Calu3 (cell line): ENCODE measurements around the gene AQP6. TPM values are rescaled to one million over a fixed set of nuclear protein-coding genes. Genes with fewer than 3 reads are reported as not detected.

Experiments
- BruUV-seq: library from RNA; stranded (reverse); fragments of 400-500 nt; replicated peaks from 2 replicates; lab custom pipeline; 2021; lab: Mats Ljungman, UMichigan
- CTCF ChIA-PET: fragments of 300-600 bp; sonication (Branson Sonifier 250); formaldehyde crosslinking; loops from one replicate; lab custom pipeline; 2022; ENCODE audit warnings: antibody characterized with exemption; lab: Charles Lee
- DNase-seq: peaks from one replicate; pipeline ENCODE4 v3.0.0; 2022
- H3K27ac Mint-ChIP-seq: one replicate; pipeline ENCODE4 v1.8.0; 2022; ENCODE audit warnings: mixed read lengths; ENCODE audit not compliant: unreplicated experiment
- H3K27me3 Mint-ChIP-seq: one replicate; pipeline ENCODE4 v1.8.0; 2022; ENCODE audit warnings: mixed read lengths; ENCODE audit not compliant: unreplicated experiment
- H3K36me3 Mint-ChIP-seq: one replicate; pipeline ENCODE4 v1.8.0; 2022; ENCODE audit warnings: mild to moderate bottlenecking, moderate library complexity, mixed read lengths; ENCODE audit not compliant: insufficient read depth, unreplicated experiment
- H3K4me1 Mint-ChIP-seq: one replicate; pipeline ENCODE4 v1.8.0; 2022; ENCODE audit warnings: mild to moderate bottlenecking, low read depth, mixed read lengths; ENCODE audit not compliant: unreplicated experiment
- H3K4me3 Mint-ChIP-seq: one replicate; pipeline ENCODE4 v1.8.0; 2022; ENCODE audit warnings: mild to moderate bottlenecking, low read depth, moderate library complexity, mixed read lengths; ENCODE audit not compliant: unreplicated experiment
- H3K9me3 Mint-ChIP-seq: one replicate; pipeline ENCODE4 v1.8.0; 2022; ENCODE audit warnings: low read depth, mixed read lengths; ENCODE audit not compliant: unreplicated experiment
- CTCF ChIP-seq: fragments of 200-600 bp; IDR thresholded peaks from one replicate; pipeline ENCODE4 v1.8.0; 2022; ENCODE audit warnings: antibody characterized with exemption; ENCODE audit not compliant: unreplicated experiment
- intact Hi-C: fragments of 100-400 bp; cut with micrococcal nuclease; formaldehyde crosslinking; loops from one replicate; pipeline ENCODE4 v1.10.0; 2022; ENCODE audit not compliant: unreplicated experiment
- total RNA-seq: library from RNA; stranded (reverse); gene quantifications from 2 replicates; pipeline ENCODE4 v1.2.3, GENCODE V29; 2022

The AQP6 gene
- total RNA-seq, 1 experiment from 2014 or later: 0.94 TPM

- intact Hi-C loops: no loop called here
- H3K4me1 Mint-ChIP-seq: peaks cover 41% of the 10 kb centered on the region
- BruUV-seq: no TSS peak
- H3K27ac Mint-ChIP-seq: no peak overlapping the region
- no peak for DNase-seq
- TF ChIP-seq CTCF: no peak
- no peaks in the 10 kb centered on the region for H3K9me3 Mint-ChIP-seq
- H3K4me3 Mint-ChIP-seq: peak overlapping the region; percentile 68
- H3K27me3 Mint-ChIP-seq: peaks cover 14% of the 10 kb centered on the region
- CTCF ChIA-PET: interaction anchor here (0.6 to 1.7 kb wide), 4 partner anchors 21 to 223 kb away, joined by 3 to 6 read pairs (median 4); partner anchors contain the start of gene TMBIM6
- peaks cover 28% of the 10 kb centered on the region for H3K36me3 Mint-ChIP-seq
Observed at GRCh38 chr12:49963976-49964815, 8.6 kb upstream of the AQP6 start.

- no peak for TF ChIP-seq CTCF
- intact Hi-C loops: loop anchor here (5.0 kb wide), 1 partner anchor 92 kb away; the partner anchor contains the start of gene ASIC1
- H3K27ac Mint-ChIP-seq: no peak overlapping the region
- H3K4me3 Mint-ChIP-seq: peak overlapping the region; percentile 68
- H3K4me1 Mint-ChIP-seq: peaks cover 39% of the 10 kb centered on the region
- peaks cover 11% of the 10 kb centered on the region for H3K27me3 Mint-ChIP-seq
- H3K9me3 Mint-ChIP-seq: no peaks in the 10 kb centered on the region
- CTCF ChIA-PET: interaction anchor here (0.5 to 0.6 kb wide), 2 partner anchors 35 to 105 kb away, joined by 3 to 4 read pairs; no protein-coding TSS in a partner anchor
- DNase-seq: no peak
- BruUV-seq: no TSS peak
- H3K36me3 Mint-ChIP-seq: peaks cover 28% of the 10 kb centered on the region
Observed at GRCh38 chr12:49964849-49965624, 7.7 kb upstream of the AQP6 start.

- Mint-ChIP-seq H3K9me3 (no peaks in the 10 kb centered on the region), H3K36me3 (peaks cover 20% of the 10 kb centered on the region), H3K27me3 (peaks cover 3% of the 10 kb centered on the region), H3K4me3 (no peak overlapping the region), H3K4me1 (peaks cover 31% of the 10 kb centered on the region), H3K27ac (no peak overlapping the region)
- BruUV-seq: no TSS peak
- CTCF ChIA-PET: interaction anchor here (0.5 to 2.2 kb wide), 3 partner anchors 21 to 105 kb away, joined by 3 to 15 read pairs (median 4); no protein-coding TSS in a partner anchor
- DNase-seq: no peak
- intact Hi-C loops: loop anchor here (2.0 to 5.0 kb wide), 2 partner anchors 91 to 105 kb away; partner anchors contain the start of gene ASIC1
- no peak for TF ChIP-seq CTCF
Observed at GRCh38 chr12:49965836-49966235, 6.9 kb upstream of the AQP6 start.

GRCh38 chr12:49966511-49967041 is 6.2 kb upstream of the AQP6 start:
- Mint-ChIP-seq H3K9me3 (no peaks in the 10 kb centered on the region), H3K27ac (peak overlapping the region; percentile 68), H3K4me1 (peaks cover 29% of the 10 kb centered on the region), H3K27me3 (no peaks in the 10 kb centered on the region), H3K4me3 (peak overlapping the region; percentile 41), H3K36me3 (peaks cover 18% of the 10 kb centered on the region)
- no TSS peak for BruUV-seq
- no peak for TF ChIP-seq CTCF
- intact Hi-C loops: loop anchor here (2.0 to 5.0 kb wide), 2 partner anchors 91 to 104 kb away; partner anchors contain the start of gene ASIC1
- no peak for DNase-seq
- CTCF ChIA-PET: interaction anchor here (0.5 to 2.3 kb wide), 11 partner anchors 13 to 195 kb away, joined by 3 to 25 read pairs (median 4); no protein-coding TSS in a partner anchor
